HepG2 (cell line): ENCODE data around the gene RNF17. TPM values are rescaled to one million over a fixed set of nuclear protein-coding genes. Genes with fewer than 3 reads are reported as not detected.
A peak's percentile ranks its signal among the peaks of the same experiment; 100 is the strongest.

ENCODE experiments used
- ATAC-seq: fragments of 200-7000 bp; cut with Tn5 transposase; 3 replicates; pipeline ENCODE4 v1.9.1; 2020; ENCODE audit warnings: mild to moderate bottlenecking, moderate library complexity
- BruUV-seq: library from RNA; stranded (reverse); fragments of 400-500 nt; replicated peaks from 2 replicates; lab custom pipeline; 2021; lab: Mats Ljungman, UMichigan
- CTCF ChIA-PET: fragments of 300-600 bp; formaldehyde crosslinking; extraction: SDS; loops from one replicate; lab custom pipeline; 2021; ENCODE audit warnings: low total read pairs, inconsistent platforms, low intra/inter-chr PET ratio; lab: Yijun Ruan, JAX
- POLR2A ChIA-PET: fragments of 350-600 bp; sonication (Branson Sonifier 250); formaldehyde crosslinking; loops from one replicate; lab custom pipeline; 2020; ENCODE audit warnings: antibody characterized with exemption, inconsistent platforms; lab: Yijun Ruan, JAX
- DNase-seq: peaks from one replicate; pipeline ENCODE4 v3.0.0-alpha.2; 2015; ENCODE audit warnings: low spot score
- FAIRE-seq: peaks from 3 replicates; lab custom pipeline; 2011; peaks lifted over from hg19 to GRCh38; lab: Jason Lieb, UNC
- H2AFZ ChIP-seq: one replicate; pipeline ENCODE4 v1.6.1; 2011; ENCODE audit warnings: low read length, inconsistent platforms
- H3K27ac ChIP-seq: fragments of 300-600 bp; 3 replicates; pipeline ENCODE4 v1.8.0; 2011; ENCODE audit warnings: mixed run types, mild to moderate bottlenecking, mixed read lengths, low read length, inconsistent platforms; ENCODE audit not compliant: insufficient read depth; ENCODE audit errors: extremely low read length
- H3K27me3 ChIP-seq, 2 experiments: fragments of 200-600 bp in 1 of 2; 2 replicates in 1 of 2; 3 replicates in 1 of 2; pipeline versions ENCODE4 v1.6.0 to v1.8.0; 2011; ENCODE audit warnings: low read length in 2 of 2, mild to moderate bottlenecking in 2 of 2, moderate library complexity in 2 of 2, inconsistent platforms in 1 of 2; ENCODE audit not compliant: insufficient read depth in 2 of 2, control insufficient read depth in 1 of 2
- H3K36me3 ChIP-seq, 2 experiments: fragments of 200-600 bp in 1 of 2; replicated peaks in 1 of 2; 2 replicates in 1 of 2; 3 replicates in 1 of 2; pipeline versions ENCODE4 v1.5.1 to v1.8.0; 2011; ENCODE audit warnings: low read length in 2 of 2, inconsistent platforms in 1 of 2; ENCODE audit not compliant: insufficient read depth in 2 of 2, control insufficient read depth in 1 of 2
- H3K4me1 ChIP-seq: 2 replicates; pipeline ENCODE4 v1.5.1; 2012; ENCODE audit warnings: low read length, inconsistent platforms; ENCODE audit not compliant: insufficient read depth
- H3K4me2 ChIP-seq: 2 replicates; pipeline ENCODE4 v1.6.0; 2011; ENCODE audit warnings: low read depth, low read length, inconsistent platforms
- H3K4me3 ChIP-seq, 3 experiments: fragments of 200-600 bp in 1 of 3; sonication (generic), shearing (Covaris generic) in 1 of 3; replicated peaks in 1 of 3; 2 replicates each; pipeline ENCODE4 v1.5.1; 2011 to 2016; ENCODE audit warnings: low read length in 3 of 3, inconsistent platforms in 2 of 3, low read depth in 2 of 3, mild to moderate bottlenecking in 2 of 3, control low read depth in 1 of 3, mixed read lengths in 1 of 3; ENCODE audit not compliant: insufficient read depth in 1 of 3
- H3K79me2 ChIP-seq: one replicate; pipeline ENCODE4 v1.6.1; 2011; ENCODE audit warnings: low read length, inconsistent platforms; ENCODE audit not compliant: insufficient read depth
- H3K9ac ChIP-seq: 2 replicates; pipeline ENCODE4 v1.6.0; 2011; ENCODE audit warnings: mild to moderate bottlenecking, low read depth, low read length, inconsistent platforms; ENCODE audit not compliant: insufficient read depth
- H3K9me3 ChIP-seq: 2 replicates; pipeline ENCODE4 v1.5.1; 2012; ENCODE audit warnings: mild to moderate bottlenecking, low read length
- H4K20me1 ChIP-seq: 2 replicates; pipeline ENCODE4 v1.6.0; 2011; ENCODE audit warnings: inconsistent platforms, mild to moderate bottlenecking, low read length, moderate library complexity; ENCODE audit not compliant: insufficient read depth
- EP300 ChIP-seq, 3 experiments: sonication (generic) in 1 of 3; formaldehyde crosslinking in 1 of 3; IDR thresholded peaks; 2 replicates each; pipeline versions ENCODE4 v1.5.1 to v1.6.1; 2011 to 2020; ENCODE audit warnings: low read depth in 2 of 3, low read length in 2 of 3, borderline replicate concordance in 1 of 3, improper control_type of control experiment in 1 of 3, mild to moderate bottlenecking in 1 of 3, missing genetic modification reagents in 1 of 3, moderate library complexity in 1 of 3
- GMEB2 ChIP-seq: IDR thresholded peaks from 2 replicates; pipeline ENCODE4 v1.6.1; 2016; ENCODE audit warnings: missing biosample characterization, missing genetic modification reagents, low read depth
- HNRNPLL ChIP-seq: fragments of 200-400 bp; formaldehyde crosslinking; IDR thresholded peaks from 2 replicates; pipeline ENCODE4 v1.6.1; 2017; ENCODE audit warnings: mild to moderate bottlenecking, low read depth, low read length; ENCODE audit not compliant: poor library complexity, severe bottlenecking
- POGZ ChIP-seq: sonication (generic); formaldehyde crosslinking; IDR thresholded peaks from 2 replicates; pipeline ENCODE4 v1.4.0; 2020; ENCODE audit warnings: mild to moderate bottlenecking, missing genetic modification reagents
- ZNF749 ChIP-seq: sonication (generic); formaldehyde crosslinking; IDR thresholded peaks from 2 replicates; pipeline ENCODE4 v1.8.0; 2022; ENCODE audit warnings: mild to moderate bottlenecking, missing genetic modification reagents, moderate library complexity, borderline replicate concordance
- ZNF772 ChIP-seq: sonication (generic); formaldehyde crosslinking; IDR thresholded peaks from 2 replicates; pipeline ENCODE4 v1.5.0; 2020; ENCODE audit warnings: mild to moderate bottlenecking, missing genetic modification reagents
- WGBS: methylation state at CpG from one replicate; pipeline ENCODE4 v1.1.6; 2017; ENCODE audit warnings: low lambda C conversion rate; 5-methylcytosine and 5-hydroxymethylcytosine counted together
- in situ Hi-C: cut with HindIII; loops from 2 replicates; pipeline ENCODE4 v1.10.0; 2017; ENCODE audit warnings: low pct_unique_long_range_greater_than_20kb; ENCODE audit not compliant: extremely low pct_ligation_motif_present
- intact Hi-C: fragments of 100-400 bp; cut with micrococcal nuclease; formaldehyde crosslinking; loops from one replicate; pipeline ENCODE4 v1.10.0; 2022; ENCODE audit not compliant: unreplicated experiment
- polyA plus RNA-seq, 8 experiments: library from polyadenylated mRNA; depleted of rRNA in 3 of 8; stranded (reverse) in 7 of 8; unstranded in 1 of 8; fragments of >200 nt; fragmentation: Illumina TruSeq in 4 of 8; extraction: Trizol in 4 of 8; gene quantifications; 2 replicates each; pipeline versions ENCODE4 v1.2.1 to v1.2.3, GENCODE V29; 2011 to 2016; ENCODE audit warnings: low read depth in 4 of 8, missing spikeins in 1 of 8, mixed read lengths in 1 of 8; ENCODE audit not compliant: insufficient read depth in 1 of 8
- total RNA-seq, 5 experiments: library from RNA; depleted of rRNA; stranded (reverse); fragments of >200 nt; fragmentation: Illumina TruSeq; extraction: Trizol; gene quantifications; 2 replicates each; pipeline ENCODE4 v1.2.3, GENCODE V29; 2016; ENCODE audit warnings: low read depth in 1 of 5
- TF ChIP-seq, protein P1 (sequence below): sonication (generic); formaldehyde crosslinking; IDR thresholded peaks from 2 replicates; pipeline ENCODE4 v1.5.1; 2020; ENCODE audit warnings: mild to moderate bottlenecking, missing genetic modification reagents, moderate library complexity

The RNF17 gene
- total and polyA plus RNA-seq, 2 of the 13 experiments (the other 11 are each of a cell fraction or from before 2014, with no cell fraction given): not detected

GRCh38 chr13:24748061-24748400, 15.9 kb upstream of the RNF17 start:
- intact Hi-C loops: no loop called here
- Histone ChIP-seq H3K4me1 (no peaks in the 10 kb centered on the region), H3K36me3 (no peaks in the 10 kb centered on the region)
- TF ChIP-seq ZNF749 (no peak), ZNF772 (no peak), HNRNPLL (no peak), GMEB2 (no peak), EP300 (IDR thresholded peaks at IDR 0.05; ENCODE audit: low read depth in 2 of 2, low read length in 2 of 2) (no peak), EP300 (CRISPR knock-in tag; IDR thresholded peaks at IDR 0.05; ENCODE audit: borderline replicate concordance) (no peak), POGZ (CRISPR knock-in tag) (no peak)
- TF ChIP-seq, protein P1, sequence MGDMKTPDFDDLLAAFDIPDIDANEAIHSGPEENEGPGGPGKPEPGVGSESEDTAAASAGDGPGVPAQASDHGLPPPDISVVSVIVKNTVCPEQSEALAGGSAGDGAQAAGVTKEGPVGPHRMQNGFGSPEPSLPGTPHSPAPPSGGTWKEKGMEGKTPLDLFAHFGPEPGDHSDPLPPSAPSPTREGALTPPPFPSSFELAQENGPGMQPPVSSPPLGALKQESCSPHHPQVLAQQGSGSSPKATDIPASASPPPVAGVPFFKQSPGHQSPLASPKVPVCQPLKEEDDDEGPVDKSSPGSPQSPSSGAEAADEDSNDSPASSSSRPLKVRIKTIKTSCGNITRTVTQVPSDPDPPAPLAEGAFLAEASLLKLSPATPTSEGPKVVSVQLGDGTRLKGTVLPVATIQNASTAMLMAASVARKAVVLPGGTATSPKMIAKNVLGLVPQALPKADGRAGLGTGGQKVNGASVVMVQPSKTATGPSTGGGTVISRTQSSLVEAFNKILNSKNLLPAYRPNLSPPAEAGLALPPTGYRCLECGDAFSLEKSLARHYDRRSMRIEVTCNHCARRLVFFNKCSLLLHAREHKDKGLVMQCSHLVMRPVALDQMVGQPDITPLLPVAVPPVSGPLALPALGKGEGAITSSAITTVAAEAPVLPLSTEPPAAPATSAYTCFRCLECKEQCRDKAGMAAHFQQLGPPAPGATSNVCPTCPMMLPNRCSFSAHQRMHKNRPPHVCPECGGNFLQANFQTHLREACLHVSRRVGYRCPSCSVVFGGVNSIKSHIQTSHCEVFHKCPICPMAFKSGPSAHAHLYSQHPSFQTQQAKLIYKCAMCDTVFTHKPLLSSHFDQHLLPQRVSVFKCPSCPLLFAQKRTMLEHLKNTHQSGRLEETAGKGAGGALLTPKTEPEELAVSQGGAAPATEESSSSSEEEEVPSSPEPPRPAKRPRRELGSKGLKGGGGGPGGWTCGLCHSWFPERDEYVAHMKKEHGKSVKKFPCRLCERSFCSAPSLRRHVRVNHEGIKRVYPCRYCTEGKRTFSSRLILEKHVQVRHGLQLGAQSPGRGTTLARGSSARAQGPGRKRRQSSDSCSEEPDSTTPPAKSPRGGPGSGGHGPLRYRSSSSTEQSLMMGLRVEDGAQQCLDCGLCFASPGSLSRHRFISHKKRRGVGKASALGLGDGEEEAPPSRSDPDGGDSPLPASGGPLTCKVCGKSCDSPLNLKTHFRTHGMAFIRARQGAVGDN: no peak
- TF ChIP-seq, all 625 proteins: peak for 0
- ChIA-PET POLR2A (no interaction called here), CTCF (no interaction called here)
- no peaks in the 10 kb centered on the region for H3K79me2 ChIP-seq
- no peak overlapping the region for H3K27ac ChIP-seq
- H3K9ac ChIP-seq: no peak overlapping the region
- no peak for FAIRE-seq
- DNase-seq: no peak
- no TSS peak for BruUV-seq
- H3K4me2 ChIP-seq: peak overlapping the region; percentile 55; the same call in 1 of the 2 replicates
- ATAC-seq: no peak
- no peak overlapping the region for H2AFZ ChIP-seq
- peak overlapping the region in 1 of 3 experiments; percentile 52; a peak in 1 of 6 replicates for H3K4me3 ChIP-seq
- H3K27me3 ChIP-seq: peaks cover 2 to 21% of the 10 kb centered on the region in 2 experiments; a peak in 2 of 5 replicates
- in situ Hi-C loops: no loop called here
- H4K20me1 ChIP-seq: no peaks in the 10 kb centered on the region
- H3K9me3 ChIP-seq: no peaks in the 10 kb centered on the region
- WGBS: 2% methylated on average over 6 of the region's 10 CpGs
